ENCODE measurements around the gene TRMT2A.
A peak's percentile ranks its signal among the peaks of the same experiment; 100 is the strongest.

The TRMT2A gene

DNA sequence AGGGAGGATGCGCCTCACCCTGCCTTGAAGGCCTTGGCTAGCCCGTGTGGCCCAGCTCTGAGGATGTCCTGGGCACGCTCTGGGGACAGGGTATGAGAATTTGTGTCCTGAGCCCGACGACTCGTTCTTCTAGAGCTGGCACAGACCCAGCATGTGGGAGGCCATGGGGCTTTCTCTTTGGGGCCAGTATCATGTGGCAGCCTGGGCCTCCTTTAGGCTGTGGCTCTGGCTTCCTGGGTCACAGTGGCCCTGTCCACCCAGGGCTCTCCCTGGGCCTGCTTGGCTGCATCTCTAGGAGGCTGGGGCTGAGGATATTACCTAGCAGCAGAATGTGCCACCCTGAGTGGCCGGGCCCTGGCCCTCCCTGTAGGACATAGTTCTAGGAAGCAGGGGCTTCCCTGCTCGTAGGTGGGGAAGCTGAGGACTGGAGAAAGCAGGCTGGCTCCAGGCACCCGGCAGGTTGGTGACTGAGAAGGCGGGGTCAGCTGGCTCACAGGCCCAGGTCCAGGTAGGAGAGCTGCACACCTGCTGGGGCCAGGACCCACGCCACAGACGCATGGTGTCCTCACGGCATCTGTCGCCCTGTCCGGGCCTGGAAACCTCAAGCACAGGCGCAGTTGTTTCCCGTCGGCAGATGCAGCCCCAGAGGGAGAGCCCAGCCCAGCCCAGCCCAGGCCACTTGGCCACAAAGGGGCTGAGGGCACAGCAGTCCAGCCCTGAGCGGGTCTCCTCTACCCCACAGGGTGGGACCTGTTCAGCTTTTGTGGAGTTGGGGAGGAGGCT lies 27.0 kb upstream of the TRMT2A start:
- Mint-ChIP-seq H3K4me1 (ENCODE audit: low read depth in 2 of 2) (peaks cover 2 to 3% of the 10 kb centered on the region in 2 donors), H3K27me3 (no peaks in the 10 kb centered on the region), H3K27ac (no peak overlapping the region), H3K4me3 (no peak overlapping the region), H3K9me3 (no peaks in the 10 kb centered on the region), H3K36me3 (ENCODE audit: insufficient read depth) (peaks cover 6% of the 10 kb centered on the region)
- no peak for ATAC-seq (replicated peaks)
- DNase-seq = no peak

GRCh38 chr22:20142711-20143621 lies 25.9 kb upstream of the TRMT2A start:
- H3K4me3 Mint-ChIP-seq = no peak overlapping the region
- ATAC-seq (replicated peaks) = no peak
- H3K36me3 Mint-ChIP-seq (ENCODE audit: insufficient read depth) = peaks cover 8% of the 10 kb centered on the region
- H3K4me1 Mint-ChIP-seq (ENCODE audit: low read depth in 2 of 2) = peaks cover 4 to 8% of the 10 kb centered on the region in 2 donors
- no peaks in the 10 kb centered on the region for H3K9me3 Mint-ChIP-seq
- no peaks in the 10 kb centered on the region for H3K27me3 Mint-ChIP-seq
- no peak for DNase-seq
- H3K27ac Mint-ChIP-seq = no peak overlapping the region

GRCh38 chr22:20141186-20142077 lies 24.4 kb upstream of the TRMT2A start:
- Mint-ChIP-seq H3K36me3 (ENCODE audit: insufficient read depth) (peaks cover 9% of the 10 kb centered on the region), H3K4me3 (no peak overlapping the region), H3K9me3 (no peaks in the 10 kb centered on the region), H3K27me3 (no peaks in the 10 kb centered on the region), H3K4me1 (ENCODE audit: low read depth in 2 of 2) (peaks cover 9 to 14% of the 10 kb centered on the region in 2 donors), H3K27ac (no peak overlapping the region)
- ATAC-seq (replicated peaks) (no peak), DNase-seq (no peak)

DNA sequence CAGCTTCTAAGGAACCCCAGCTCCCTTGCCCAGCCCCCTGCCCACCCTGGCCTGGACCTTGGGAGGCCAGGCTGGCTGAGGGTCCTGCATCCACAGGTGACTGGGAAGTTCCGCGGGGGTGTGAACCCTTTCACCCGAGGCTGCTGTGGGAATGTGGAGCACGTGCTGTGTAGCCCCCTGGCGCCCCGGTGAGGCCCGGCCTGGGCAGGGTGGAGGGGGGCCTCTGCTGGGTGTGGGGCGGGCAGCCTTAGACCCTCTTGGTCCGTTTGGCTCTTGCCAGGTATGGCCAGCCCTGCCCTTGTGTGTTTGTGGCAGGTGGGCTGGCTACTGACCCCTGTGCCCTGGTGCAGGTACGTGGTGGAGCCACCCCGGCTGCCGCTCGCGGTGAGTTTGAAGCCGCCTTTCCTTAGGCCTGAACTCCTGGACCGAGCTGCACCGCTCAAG lies 23.5 kb upstream of the TRMT2A start:
- H3K4me3 Mint-ChIP-seq = no peak overlapping the region
- no peak for DNase-seq

GRCh38 chr22:20140107-20140445 lies 23.1 kb upstream of the TRMT2A start:
- Mint-ChIP-seq H3K27ac (no peak overlapping the region), H3K27me3 (no peaks in the 10 kb centered on the region), H3K4me3 (no peak overlapping the region), H3K4me1 (ENCODE audit: low read depth in 2 of 2) (peaks cover 13 to 21% of the 10 kb centered on the region in 2 donors), H3K36me3 (ENCODE audit: insufficient read depth) (peaks cover 6% of the 10 kb centered on the region), H3K9me3 (no peaks in the 10 kb centered on the region)
- ATAC-seq (replicated peaks) (no peak), DNase-seq (no peak)

More for the DNA sequence above, 23.5 kb upstream of the TRMT2A start:
- H3K27me3 Mint-ChIP-seq = no peaks in the 10 kb centered on the region
- H3K4me1 Mint-ChIP-seq (ENCODE audit: low read depth in 2 of 2) = peaks cover 13 to 19% of the 10 kb centered on the region in 2 donors
- H3K27ac Mint-ChIP-seq = no peak overlapping the region
- no peaks in the 10 kb centered on the region for H3K9me3 Mint-ChIP-seq
- ATAC-seq (replicated peaks) = no peak
- H3K36me3 Mint-ChIP-seq (ENCODE audit: insufficient read depth) = peaks cover 8% of the 10 kb centered on the region

DNA sequence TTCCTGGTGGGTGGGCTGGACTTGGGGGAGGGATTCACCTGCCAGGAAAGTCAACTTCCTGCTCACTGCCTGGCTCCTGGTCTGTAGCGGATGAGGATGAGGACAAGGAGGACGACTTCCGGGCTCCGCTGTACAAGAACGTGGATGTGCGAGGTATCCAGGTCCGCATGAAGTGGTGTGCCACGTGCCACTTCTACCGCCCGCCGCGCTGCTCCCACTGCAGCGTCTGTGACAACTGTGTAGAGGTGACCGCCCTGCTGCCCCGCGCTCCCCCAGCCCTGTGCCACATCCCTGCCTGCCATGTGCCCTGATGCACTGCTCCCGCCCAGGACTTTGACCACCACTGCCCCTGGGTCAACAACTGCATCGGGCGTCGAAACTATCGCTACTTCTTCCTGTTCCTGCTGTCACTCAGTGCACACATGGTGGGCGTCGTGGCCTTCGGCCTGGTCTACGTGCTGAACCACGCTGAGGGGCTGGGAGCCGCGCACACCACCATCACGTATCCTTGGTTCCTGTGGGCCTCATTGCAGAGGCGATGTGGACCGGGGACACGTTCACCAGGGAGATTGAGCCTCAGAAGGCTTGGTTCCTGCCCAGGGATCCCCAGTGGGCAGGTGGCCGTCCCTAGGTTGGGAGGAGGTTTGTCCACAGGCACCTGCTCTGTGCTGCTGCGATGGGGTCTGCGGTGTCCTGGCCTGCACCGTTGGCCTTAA lies 22.5 kb upstream of the TRMT2A start:
- ATAC-seq (replicated peaks) (no peak), DNase-seq (no peak)
- no peak overlapping the region for H3K4me3 Mint-ChIP-seq
- H3K27me3 Mint-ChIP-seq = no peaks in the 10 kb centered on the region
- H3K27ac Mint-ChIP-seq = no peak overlapping the region
- H3K9me3 Mint-ChIP-seq = no peaks in the 10 kb centered on the region
- peaks cover 6% of the 10 kb centered on the region for H3K36me3 Mint-ChIP-seq (ENCODE audit: insufficient read depth)
- peaks cover 13 to 23% of the 10 kb centered on the region in 2 donors for H3K4me1 Mint-ChIP-seq (ENCODE audit: low read depth in 2 of 2)

GRCh38 chr22:20138868-20139267 lies 21.8 kb upstream of the TRMT2A start:
- H3K4me3 Mint-ChIP-seq = no peak overlapping the region
- DNase-seq (no peak), ATAC-seq (replicated peaks) (no peak)
- peaks cover 13 to 28% of the 10 kb centered on the region in 2 donors for H3K4me1 Mint-ChIP-seq (ENCODE audit: low read depth in 2 of 2)
- H3K36me3 Mint-ChIP-seq (ENCODE audit: insufficient read depth) = peaks cover 3% of the 10 kb centered on the region
- no peaks in the 10 kb centered on the region for H3K27me3 Mint-ChIP-seq
- H3K9me3 Mint-ChIP-seq = no peaks in the 10 kb centered on the region
- no peak overlapping the region for H3K27ac Mint-ChIP-seq

DNA sequence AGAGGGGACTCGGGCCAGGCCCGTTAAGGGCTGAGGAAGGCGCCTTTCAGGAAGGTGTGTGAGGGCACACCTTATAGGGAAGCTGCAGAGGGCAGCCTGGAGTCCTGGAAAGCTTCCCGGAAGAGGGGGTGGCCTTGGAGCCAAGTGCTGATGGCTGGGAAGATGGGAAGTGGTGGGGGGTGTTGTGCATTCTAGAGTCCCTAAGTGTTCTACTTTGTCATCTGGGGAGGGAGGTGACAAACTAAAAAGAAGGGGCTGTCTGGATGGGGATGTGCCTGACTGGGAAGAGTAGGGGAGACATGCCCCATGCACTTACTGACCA lies 21.4 kb upstream of the TRMT2A start:
- Mint-ChIP-seq H3K9me3 (no peaks in the 10 kb centered on the region), H3K36me3 (ENCODE audit: insufficient read depth) (peaks cover 3% of the 10 kb centered on the region), H3K4me1 (ENCODE audit: low read depth in 2 of 2) (peaks cover 13 to 32% of the 10 kb centered on the region in 2 donors), H3K4me3 (no peak overlapping the region), H3K27me3 (no peaks in the 10 kb centered on the region), H3K27ac (peak overlapping the region in 1 of 2 donors; percentile 77)
- DNase-seq = no peak
- no peak for ATAC-seq (replicated peaks)

DNA sequence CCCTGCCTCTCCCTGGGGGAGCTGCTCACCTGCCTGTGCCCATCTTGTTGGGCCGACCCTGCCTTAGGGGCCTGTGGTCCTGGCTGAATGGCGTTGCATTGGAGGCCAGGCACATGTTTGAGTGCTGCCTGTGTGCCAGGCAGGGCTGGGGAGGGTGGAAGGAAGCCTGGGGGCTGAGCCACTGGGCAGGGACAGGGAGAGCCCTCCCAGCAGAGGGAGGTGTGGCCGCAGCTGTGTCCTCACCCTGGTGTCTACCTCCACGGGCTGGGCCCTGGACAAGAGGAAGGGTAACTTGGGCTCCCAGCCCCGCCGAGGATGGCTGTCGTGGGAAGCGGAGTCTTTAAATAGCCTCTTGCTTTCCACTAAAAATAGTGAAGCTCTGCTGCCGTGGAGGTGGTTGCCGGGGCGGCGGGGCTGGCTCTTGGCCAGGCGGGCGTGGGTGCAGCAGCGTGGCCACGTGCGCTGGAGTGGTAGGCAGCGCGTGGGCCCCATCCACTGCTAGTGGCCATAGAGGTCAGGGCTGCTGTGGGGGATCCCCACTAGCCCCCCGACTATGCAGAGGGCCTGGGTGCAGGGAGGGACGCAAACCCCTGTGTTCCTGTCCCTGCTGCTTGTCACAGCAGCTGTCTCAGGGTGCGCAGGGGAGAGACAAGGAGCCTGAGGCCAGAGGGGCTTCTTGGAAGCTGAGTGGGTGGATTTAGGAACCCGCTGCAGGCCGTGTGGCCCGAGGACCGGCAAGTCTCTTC lies 20.8 kb upstream of the TRMT2A start:
- ATAC-seq (replicated peaks) (no peak), DNase-seq (no peak)
- peaks cover 13 to 36% of the 10 kb centered on the region in 2 donors for H3K4me1 Mint-ChIP-seq (ENCODE audit: low read depth in 2 of 2)
- no peaks in the 10 kb centered on the region for H3K9me3 Mint-ChIP-seq
- H3K36me3 Mint-ChIP-seq (ENCODE audit: insufficient read depth) = peaks cover 3% of the 10 kb centered on the region
- H3K27ac Mint-ChIP-seq = peak overlapping the region in 1 of 2 donors; percentile 77
- H3K4me3 Mint-ChIP-seq = no peak overlapping the region
- no peaks in the 10 kb centered on the region for H3K27me3 Mint-ChIP-seq

- Mint-ChIP-seq H3K4me1 (ENCODE audit: low read depth in 2 of 2) (peaks cover 13 to 40% of the 10 kb centered on the region in 2 donors), H3K27me3 (no peaks in the 10 kb centered on the region), H3K4me3 (no peak overlapping the region), H3K36me3 (ENCODE audit: insufficient read depth) (peaks cover 3% of the 10 kb centered on the region), H3K9me3 (no peaks in the 10 kb centered on the region), H3K27ac (peak overlapping the region in 1 of 2 donors; percentile 77)
- DNase-seq (no peak), ATAC-seq (replicated peaks) (no peak)
Measured at GRCh38 chr22:20137113-20137512, 20.1 kb upstream of the TRMT2A start.

- Mint-ChIP-seq H3K4me3 (no peak overlapping the region), H3K9me3 (no peaks in the 10 kb centered on the region), H3K36me3 (ENCODE audit: insufficient read depth) (peaks cover 3% of the 10 kb centered on the region), H3K27me3 (no peaks in the 10 kb centered on the region), H3K27ac (no peak overlapping the region), H3K4me1 (ENCODE audit: low read depth in 2 of 2) (peaks cover 13 to 40% of the 10 kb centered on the region in 2 donors)
- DNase-seq (no peak), ATAC-seq (replicated peaks) (no peak)
Measured at GRCh38 chr22:20136603-20136873, 19.5 kb upstream of the TRMT2A start.

DNA sequence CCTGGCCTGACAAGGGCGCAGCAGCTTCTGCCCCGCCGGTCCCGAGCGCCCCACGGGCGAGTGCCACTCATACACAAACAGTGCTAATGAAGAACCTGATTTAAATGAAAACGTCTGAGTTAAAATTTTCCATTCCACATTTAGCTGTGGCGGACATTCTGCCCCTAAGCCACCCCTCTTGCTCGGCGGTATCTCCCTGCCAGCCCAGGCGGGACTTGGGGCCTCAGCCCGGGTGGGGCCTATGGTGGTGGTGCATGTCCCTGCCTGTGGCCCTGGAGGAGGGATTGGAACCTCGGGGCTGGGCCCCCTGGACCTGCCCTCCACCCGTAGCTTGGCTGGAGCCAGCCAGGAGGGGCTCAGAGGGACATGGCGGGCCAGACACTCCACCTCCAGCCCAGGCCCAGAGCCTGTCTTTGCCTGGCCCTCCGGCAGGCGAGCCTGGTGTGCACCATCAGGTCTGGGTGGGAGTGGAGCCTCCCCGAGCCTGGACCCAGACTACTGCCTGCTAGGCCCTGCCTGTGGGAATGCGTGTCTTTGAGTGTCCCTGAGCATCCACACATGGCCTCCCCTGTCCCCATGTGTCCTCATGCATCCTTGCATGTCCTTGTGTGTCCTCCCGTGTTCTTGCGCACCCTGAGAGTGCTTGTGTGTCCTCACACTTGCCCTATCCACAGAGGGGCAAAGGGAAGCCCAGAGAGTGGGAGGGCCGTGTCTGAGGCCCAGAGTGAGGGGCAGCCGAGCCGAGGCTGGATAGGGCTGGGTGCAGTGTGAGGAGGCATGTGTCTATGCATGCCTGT lies 19.0 kb upstream of the TRMT2A start:
- no peak overlapping the region for H3K4me3 Mint-ChIP-seq
- no peak for DNase-seq
- H3K27ac Mint-ChIP-seq = no peak overlapping the region

More for the DNA sequence above, 19.0 kb upstream of the TRMT2A start:
- ATAC-seq (replicated peaks) = no peak
- H3K9me3 Mint-ChIP-seq = no peaks in the 10 kb centered on the region
- H3K27me3 Mint-ChIP-seq = no peaks in the 10 kb centered on the region
- H3K36me3 Mint-ChIP-seq (ENCODE audit: insufficient read depth) = peaks cover 3% of the 10 kb centered on the region
- H3K4me1 Mint-ChIP-seq (ENCODE audit: low read depth in 2 of 2) = peaks cover 13 to 40% of the 10 kb centered on the region in 2 donors
